Osteocyte (in vitro differentiated cells): ENCODE measurements around the gene TMEM161A. TPM values are rescaled to one million over a fixed set of nuclear protein-coding genes. Genes with fewer than 3 reads are reported as not detected.
A peak's percentile ranks its signal among the peaks of the same experiment; 100 is the strongest.

Source experiments
- DNase-seq: peaks from one replicate; pipeline ENCODE4 v3.0.0; 2021; ENCODE audit warnings: mixed read lengths; ENCODE audit not compliant: unreplicated experiment; ENCODE audit errors: extremely low spot score
- H3K27ac Mint-ChIP-seq: one replicate; pipeline ENCODE4 v1.8.0; 2021; ENCODE audit warnings: mild to moderate bottlenecking, mixed read lengths; ENCODE audit not compliant: unreplicated experiment
- H3K27me3 Mint-ChIP-seq: one replicate; pipeline ENCODE4 v1.8.0; 2021; ENCODE audit warnings: mixed read lengths; ENCODE audit not compliant: unreplicated experiment
- H3K36me3 Mint-ChIP-seq: one replicate; pipeline ENCODE4 v1.8.0; 2021; ENCODE audit warnings: mixed read lengths; ENCODE audit not compliant: unreplicated experiment
- H3K4me1 Mint-ChIP-seq: one replicate; pipeline ENCODE4 v1.8.0; 2021; ENCODE audit warnings: mixed read lengths; ENCODE audit not compliant: unreplicated experiment
- H3K4me3 Mint-ChIP-seq: one replicate; pipeline ENCODE4 v1.8.0; 2021; ENCODE audit warnings: mild to moderate bottlenecking, moderate library complexity, mixed read lengths; ENCODE audit not compliant: unreplicated experiment
- H3K9me3 Mint-ChIP-seq: one replicate; pipeline ENCODE4 v1.8.0; 2021; ENCODE audit warnings: mixed read lengths; ENCODE audit not compliant: unreplicated experiment
- long read RNA-seq: library from polyadenylated mRNA; unstranded; transcript quantifications from one replicate; pipeline ENCODE4 v2.0.0, GENCODE V29; 2021
- total RNA-seq: library from RNA; stranded (reverse); gene quantifications from 2 replicates; pipeline ENCODE4 v1.2.1, GENCODE V29; 2021
- TF ChIP-seq, protein P1 (sequence below): fragments of 200-600 bp; sonication (generic); IDR thresholded peaks from 2 replicates; pipeline ENCODE4 v1.5.0; 2021; ENCODE audit warnings: antibody characterized with exemption, mild to moderate bottlenecking, moderate library complexity

TMEM161A gene
- 34.3 and 37.5 TPM in 2 replicates for total RNA-seq
- long read RNA-seq, transcript TMEM161A-201 (12 exons, 1,820 nt) = major isoform, 19 of 24 reads
- long read RNA-seq, partial matches to known transcripts = 1 of 24 reads
- long read RNA-seq, other reads (novel, unspliced or antisense) = 2 of 24 reads

DNA sequence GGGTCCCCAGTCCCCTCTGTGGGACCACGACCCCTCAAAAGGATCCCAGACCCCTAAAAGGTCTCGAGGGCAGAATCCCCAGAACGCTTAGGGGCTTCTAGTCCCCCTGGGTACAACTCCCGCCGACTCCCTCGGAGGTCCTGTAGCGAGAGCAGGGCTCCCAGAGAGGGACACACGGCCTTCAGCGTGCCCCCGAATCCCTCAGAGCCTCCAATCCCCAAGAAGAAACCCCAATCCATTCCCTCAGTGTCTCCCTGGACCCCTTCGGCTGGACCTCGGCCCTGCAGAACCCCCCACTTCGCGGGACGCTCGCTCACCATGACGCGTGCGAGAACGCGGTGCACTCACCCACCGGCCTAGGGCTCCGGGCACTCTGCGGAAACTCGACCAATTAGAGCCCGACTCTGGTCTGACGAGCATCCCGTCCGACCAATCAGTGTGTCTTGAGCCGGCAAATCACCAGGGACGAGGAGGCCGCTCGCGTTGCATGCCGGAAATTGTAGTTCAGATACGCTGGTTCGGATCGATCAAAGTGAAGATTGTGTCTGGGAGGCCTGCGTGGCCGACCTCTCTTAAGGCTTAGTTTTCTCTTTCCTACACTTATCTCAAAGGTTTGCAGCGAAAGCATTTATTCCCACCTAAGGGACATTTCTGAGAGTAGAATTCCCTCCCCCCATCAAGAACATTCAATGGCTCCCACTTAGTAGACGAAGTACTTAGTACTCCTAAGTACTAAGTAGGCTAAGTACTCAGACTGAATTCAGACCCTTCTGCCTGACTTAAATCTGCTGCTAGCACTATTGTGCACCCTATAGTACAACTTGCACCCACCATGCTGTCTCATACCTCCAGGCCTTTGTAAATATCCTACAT lies at the start of gene TMEM161A:
TMEM161A (minus strand) TSS at position 370 of the 873 bp plus-strand sequence; CDS start at position 320, 50 bp downstream.
- Mint-ChIP-seq H3K4me3 (peak within 1 kb of the TSS; percentile 96), H3K27ac (peak within 1 kb of the TSS; percentile 88)

DNA sequence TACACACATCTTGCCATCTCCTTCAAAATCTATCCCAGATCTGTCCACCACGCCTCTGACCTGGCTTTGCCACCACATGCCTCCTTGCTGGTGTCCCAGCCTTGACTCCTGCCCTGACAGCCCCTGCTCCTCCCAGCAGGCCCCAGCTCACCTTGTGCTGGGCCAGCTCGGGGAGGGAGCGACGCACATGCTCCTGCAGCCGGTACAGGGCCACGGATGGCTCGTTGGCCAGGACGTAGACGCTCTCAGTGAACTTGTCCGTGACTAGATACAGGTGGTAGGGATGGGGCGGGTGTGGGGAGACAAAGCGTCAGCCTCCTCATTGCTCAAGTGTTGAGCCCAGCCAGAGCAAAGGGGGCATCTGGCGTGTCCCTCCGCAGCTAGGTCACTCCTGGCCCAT lies 48.5 kb upstream of the TMEM161A start:
- no peak overlapping the region for H3K4me3 Mint-ChIP-seq
- peaks cover 13% of the 10 kb centered on the region for H3K36me3 Mint-ChIP-seq
- no peaks in the 10 kb centered on the region for H3K27me3 Mint-ChIP-seq
- no peaks in the 10 kb centered on the region for H3K9me3 Mint-ChIP-seq
- peaks cover 20% of the 10 kb centered on the region for H3K4me1 Mint-ChIP-seq
- H3K27ac Mint-ChIP-seq = no peak overlapping the region
- no peak for DNase-seq
- TF ChIP-seq, protein P1, sequence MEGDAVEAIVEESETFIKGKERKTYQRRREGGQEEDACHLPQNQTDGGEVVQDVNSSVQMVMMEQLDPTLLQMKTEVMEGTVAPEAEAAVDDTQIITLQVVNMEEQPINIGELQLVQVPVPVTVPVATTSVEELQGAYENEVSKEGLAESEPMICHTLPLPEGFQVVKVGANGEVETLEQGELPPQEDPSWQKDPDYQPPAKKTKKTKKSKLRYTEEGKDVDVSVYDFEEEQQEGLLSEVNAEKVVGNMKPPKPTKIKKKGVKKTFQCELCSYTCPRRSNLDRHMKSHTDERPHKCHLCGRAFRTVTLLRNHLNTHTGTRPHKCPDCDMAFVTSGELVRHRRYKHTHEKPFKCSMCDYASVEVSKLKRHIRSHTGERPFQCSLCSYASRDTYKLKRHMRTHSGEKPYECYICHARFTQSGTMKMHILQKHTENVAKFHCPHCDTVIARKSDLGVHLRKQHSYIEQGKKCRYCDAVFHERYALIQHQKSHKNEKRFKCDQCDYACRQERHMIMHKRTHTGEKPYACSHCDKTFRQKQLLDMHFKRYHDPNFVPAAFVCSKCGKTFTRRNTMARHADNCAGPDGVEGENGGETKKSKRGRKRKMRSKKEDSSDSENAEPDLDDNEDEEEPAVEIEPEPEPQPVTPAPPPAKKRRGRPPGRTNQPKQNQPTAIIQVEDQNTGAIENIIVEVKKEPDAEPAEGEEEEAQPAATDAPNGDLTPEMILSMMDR = no peak

More for the DNA sequence above, at the start of gene TMEM161A:
- H3K27me3 Mint-ChIP-seq = peaks cover 3% of the 10 kb centered on the region
- H3K36me3 Mint-ChIP-seq = peaks cover 3% of the 10 kb centered on the region
- TF ChIP-seq, protein P1 = no peak
- no peaks in the 10 kb centered on the region for H3K9me3 Mint-ChIP-seq
- H3K4me1 Mint-ChIP-seq = peaks cover 19% of the 10 kb centered on the region
- DNase-seq = peak; percentile 98

GRCh38 chr19:19185853-19186740 lies 47.8 kb upstream of the TMEM161A start:
- Mint-ChIP-seq H3K9me3 (no peaks in the 10 kb centered on the region), H3K4me3 (no peak overlapping the region), H3K36me3 (peaks cover 13% of the 10 kb centered on the region), H3K4me1 (peaks cover 16% of the 10 kb centered on the region), H3K27me3 (no peaks in the 10 kb centered on the region), H3K27ac (no peak overlapping the region)
- DNase-seq = no peak
- TF ChIP-seq, protein P1 = peak; percentile 62

GRCh38 chr19:19181488-19181998 lies 43.3 kb upstream of the TMEM161A start:
- TF ChIP-seq, protein P1 = no peak
- H3K4me3 Mint-ChIP-seq = no peak overlapping the region
- no peaks in the 10 kb centered on the region for H3K4me1 Mint-ChIP-seq
- H3K27ac Mint-ChIP-seq = no peak overlapping the region
- no peaks in the 10 kb centered on the region for H3K27me3 Mint-ChIP-seq
- no peak for DNase-seq
- H3K9me3 Mint-ChIP-seq = no peaks in the 10 kb centered on the region
- H3K36me3 Mint-ChIP-seq = peaks cover 9% of the 10 kb centered on the region
